HG02981 (cell line): ENCODE measurements around the gene EIF1.
A peak's percentile ranks its signal among the peaks of the same experiment; 100 is the strongest.
"Not testable (repeated sequence)": the region's sequence is repeated elsewhere in the genome, so short reads cannot be mapped to it uniquely, and the experiment has no call there.

Experiments
- ATAC-seq: cut with Tn5 transposase; IDR thresholded peaks from one replicate; pipeline ENCODE4 v1.9.1; 2021; ENCODE audit warnings: mild to moderate bottlenecking, moderate library complexity; ENCODE audit not compliant: unreplicated experiment

The EIF1 gene

GRCh38 chr17:41655611-41656111, 33.0 kb upstream of the EIF1 start:
- no peak for ATAC-seq

GRCh38 chr17:41656249-41657023, 32.2 kb upstream of the EIF1 start:
- no peak for ATAC-seq

GRCh38 chr17:41657176-41657754, 31.4 kb upstream of the EIF1 start:
- no peak for ATAC-seq

GRCh38 chr17:41657936-41658335, 30.7 kb upstream of the EIF1 start:
- no peak for ATAC-seq

GRCh38 chr17:41658846-41659245, 29.8 kb upstream of the EIF1 start:
- ATAC-seq, result no peak

GRCh38 chr17:41659427-41660212, 29.1 kb upstream of the EIF1 start:
- no peak for ATAC-seq

- no peak for ATAC-seq
These were observed 28.4 kb upstream of the EIF1 start for GRCh38 chr17:41660221-41660711.

GRCh38 chr17:41663451-41664171, 25.1 kb upstream of the EIF1 start:
- no peak for ATAC-seq

- no peak for ATAC-seq
These were observed 24.6 kb upstream of the EIF1 start for GRCh38 chr17:41664172-41664457.

- ATAC-seq, result no peak
These were observed 23.8 kb upstream of the EIF1 start for GRCh38 chr17:41664587-41665565.

- ATAC-seq, result peak; percentile 65
These were observed 23.0 kb upstream of the EIF1 start for GRCh38 chr17:41665566-41666236.

- ATAC-seq, result peak; percentile 36
These were observed 22.4 kb upstream of the EIF1 start for GRCh38 chr17:41666237-41666641.

GRCh38 chr17:41666708-41667279, 21.9 kb upstream of the EIF1 start:
- ATAC-seq, result peak; percentile 30

- ATAC-seq, result no peak
These were observed 21.2 kb upstream of the EIF1 start for GRCh38 chr17:41667280-41668041.

GRCh38 chr17:41672153-41672552, 16.5 kb upstream of the EIF1 start:
- no peak for ATAC-seq

GRCh38 chr17:41675157-41676057, 13.3 kb upstream of the EIF1 start:
- not testable (repeated sequence) for ATAC-seq

- no peak for ATAC-seq
These were observed 12.6 kb upstream of the EIF1 start for GRCh38 chr17:41676058-41676419.
